Stimulated activated effector memory CD8-positive, alpha-beta T cell treated with anti-CD3 and anti-CD28 coated beads, Interleukin-12 subunit alpha, Interleukin-12 subunit beta, amount 100 ng/mL, for 72 hours (primary cell): ENCODE data around the gene ATP10A.

ENCODE experiments used
- ATAC-seq: fragments of 150-1000 bp; cut with Tn5 transposase; 2 replicates; pipeline ENCODE4 v1.10.0; 2021
- DNase-seq, 2 donors: peaks; one replicate each; pipeline ENCODE4 v3.0.0; 2021 to 2022; ENCODE audit warnings: low spot score in 2 of 2
- H3K27ac Mint-ChIP-seq: one replicate; pipeline ENCODE4 v1.8.0; 2022; ENCODE audit warnings: mild to moderate bottlenecking, mixed read lengths
- H3K36me3 Mint-ChIP-seq: one replicate; pipeline ENCODE4 v1.8.0; 2022; ENCODE audit warnings: mild to moderate bottlenecking, mixed read lengths
- H3K4me1 Mint-ChIP-seq: one replicate; pipeline ENCODE4 v1.8.0; 2022; ENCODE audit warnings: mixed read lengths
- H3K4me3 Mint-ChIP-seq: one replicate; pipeline ENCODE4 v1.8.0; 2022; ENCODE audit warnings: mild to moderate bottlenecking, mixed read lengths
- H3K9me3 Mint-ChIP-seq: one replicate; pipeline ENCODE4 v1.8.0; 2022; ENCODE audit warnings: mixed read lengths

Gene ATP10A

GRCh38 chr15:25852027-25852426, 11.1 kb downstream of the ATP10A start:
- Mint-ChIP-seq H3K27ac (peak overlapping the region; percentile 33), H3K4me1 (peaks cover 85% of the 10 kb centered on the region), H3K9me3 (no peaks in the 10 kb centered on the region), H3K4me3 (peak overlapping the region; percentile 35), H3K36me3 (peaks cover 23% of the 10 kb centered on the region)
- DNase-seq (no peak), ATAC-seq (no peak)

DNA sequence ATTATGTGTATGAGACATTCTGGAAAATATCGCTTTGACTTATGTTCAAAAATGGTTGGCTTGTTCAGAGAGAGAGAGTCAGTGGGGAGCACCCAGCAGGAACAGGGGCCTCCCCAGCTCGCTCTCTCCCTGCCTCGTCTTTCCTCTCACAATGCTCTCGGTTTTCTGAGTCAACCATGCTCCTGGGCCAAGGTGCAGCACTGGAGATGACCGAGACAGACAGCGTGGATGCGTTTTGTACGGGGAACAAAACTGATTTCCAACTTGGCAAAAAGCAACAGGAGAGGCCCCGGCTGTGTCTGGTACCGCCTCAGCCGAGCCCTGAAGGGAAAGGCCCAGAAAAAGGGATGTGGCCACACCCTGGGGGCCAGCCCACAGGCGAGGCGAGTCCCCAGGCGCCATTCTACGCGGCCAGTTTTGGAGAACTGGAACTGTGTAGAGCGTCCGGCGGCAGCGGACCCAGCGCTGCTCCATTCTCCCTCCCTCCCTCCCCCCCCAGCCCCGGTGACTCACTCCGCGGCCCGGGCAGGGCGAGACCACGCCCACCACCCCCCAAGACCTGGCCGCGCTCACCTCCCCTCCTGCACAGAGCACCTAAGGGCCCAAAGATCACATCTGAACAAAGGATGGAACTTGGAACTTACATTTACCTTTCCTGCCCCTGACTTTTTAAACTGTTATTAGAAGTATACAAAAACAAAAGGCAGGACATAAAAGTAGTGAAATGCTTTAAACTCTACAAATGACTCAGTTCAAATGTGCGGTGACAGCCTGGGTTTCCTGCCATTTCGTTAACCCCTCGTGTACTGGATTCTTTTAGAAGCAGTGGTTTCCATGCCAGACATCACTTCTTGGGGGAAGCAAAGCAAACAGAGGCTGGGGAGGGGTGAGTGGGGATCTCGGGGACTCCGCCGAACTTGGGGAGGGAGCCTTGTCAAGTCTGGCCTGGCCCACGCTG, 12.7 kb downstream of the ATP10A start:
- Mint-ChIP-seq H3K36me3 (peaks cover 14% of the 10 kb centered on the region), H3K4me3 (peak overlapping the region; percentile 74), H3K27ac (peak overlapping the region; percentile 97), H3K4me1 (peaks cover 84% of the 10 kb centered on the region), H3K9me3 (no peaks in the 10 kb centered on the region)
- peak; percentile 85 for ATAC-seq
- DNase-seq, result peak; percentile 36 to 79

DNA sequence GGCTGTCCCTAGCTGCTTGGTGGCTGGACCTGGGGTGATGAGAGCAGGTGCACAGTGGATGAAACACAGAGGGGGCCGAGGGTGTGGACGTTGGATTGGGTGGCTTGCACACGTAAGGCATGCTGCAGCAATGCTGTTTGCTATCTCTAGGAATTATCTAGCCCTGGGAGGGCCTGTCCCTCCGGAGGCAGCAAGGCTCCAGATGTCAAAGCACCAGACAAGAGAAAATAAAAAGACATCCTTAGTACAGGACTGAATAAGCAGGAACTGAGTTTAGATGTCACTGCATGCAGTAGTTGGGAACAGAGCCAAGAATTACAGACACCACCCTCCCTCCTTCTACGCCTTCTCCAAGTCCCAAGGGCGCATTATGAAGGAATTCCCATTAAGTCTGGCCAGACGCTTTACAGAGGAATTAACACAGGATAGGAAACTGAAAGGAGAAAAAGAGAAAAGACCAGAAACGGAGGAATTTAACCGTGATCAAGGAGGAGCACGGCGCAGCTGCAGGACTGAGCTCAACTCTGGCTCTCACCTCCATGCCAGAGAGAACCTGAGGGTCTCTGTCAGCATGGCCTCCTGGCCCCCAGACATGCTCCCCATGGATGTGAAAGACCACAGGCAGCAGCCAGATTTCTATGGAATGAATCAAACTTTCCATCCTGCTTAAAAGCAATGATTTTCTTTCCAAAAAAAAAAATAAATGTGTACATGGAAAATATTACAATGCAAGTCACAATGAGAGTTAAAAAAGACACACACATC, 13.8 kb downstream of the ATP10A start:
- no peak for DNase-seq
- H3K4me3 Mint-ChIP-seq, result peak overlapping the region; percentile 74
- peak overlapping the region; percentile 97 for H3K27ac Mint-ChIP-seq
- H3K36me3 Mint-ChIP-seq, result peaks cover 5% of the 10 kb centered on the region
- no peaks in the 10 kb centered on the region for H3K9me3 Mint-ChIP-seq
- no peak for ATAC-seq
- peaks cover 82% of the 10 kb centered on the region for H3K4me1 Mint-ChIP-seq

DNA sequence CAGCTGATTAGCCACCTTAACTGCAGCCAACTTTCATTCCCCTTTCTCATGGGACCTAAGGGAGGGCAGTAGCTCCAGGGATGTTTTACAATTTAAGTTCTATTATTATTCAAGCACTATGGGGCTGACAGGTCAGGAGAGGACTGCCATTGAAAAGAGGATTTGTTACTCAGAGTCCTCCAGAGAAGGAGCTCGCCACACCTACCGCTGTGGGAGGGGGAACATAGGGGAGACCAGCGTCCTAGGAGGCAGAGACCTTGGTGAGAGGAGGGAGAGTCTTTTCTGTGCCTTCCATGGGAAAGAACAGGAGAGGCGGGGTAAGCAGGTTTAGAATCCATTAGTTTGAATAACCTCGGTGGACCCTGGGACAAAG, 14.4 kb downstream of the ATP10A start:
- DNase-seq (no peak), ATAC-seq (no peak)
- Mint-ChIP-seq H3K36me3 (peaks cover 5% of the 10 kb centered on the region), H3K4me1 (peaks cover 77% of the 10 kb centered on the region), H3K4me3 (peak overlapping the region; percentile 74), H3K27ac (peak overlapping the region; percentile 97), H3K9me3 (no peaks in the 10 kb centered on the region)

GRCh38 chr15:25848325-25848724, 14.8 kb downstream of the ATP10A start:
- no peak for ATAC-seq
- H3K9me3 Mint-ChIP-seq, result no peaks in the 10 kb centered on the region
- DNase-seq, result no peak
- H3K36me3 Mint-ChIP-seq, result peaks cover 5% of the 10 kb centered on the region
- H3K4me1 Mint-ChIP-seq, result peaks cover 73% of the 10 kb centered on the region
- peak overlapping the region; percentile 97 for H3K27ac Mint-ChIP-seq
- peak overlapping the region; percentile 74 for H3K4me3 Mint-ChIP-seq

- H3K27ac Mint-ChIP-seq, result peak overlapping the region; percentile 72
- no peaks in the 10 kb centered on the region for H3K9me3 Mint-ChIP-seq
- ATAC-seq, result no peak
- H3K4me3 Mint-ChIP-seq, result no peak overlapping the region
- H3K36me3 Mint-ChIP-seq, result peaks cover 5% of the 10 kb centered on the region
- peaks cover 61% of the 10 kb centered on the region for H3K4me1 Mint-ChIP-seq
- no peak for DNase-seq
Measured at GRCh38 chr15:25847051-25847450, 16.1 kb downstream of the ATP10A start.

GRCh38 chr15:25846377-25846776, 16.8 kb downstream of the ATP10A start:
- no peak for DNase-seq

GRCh38 chr15:25844981-25845680, 18.0 kb downstream of the ATP10A start:
- DNase-seq (no peak), ATAC-seq (no peak)
- peaks cover 44% of the 10 kb centered on the region for H3K4me1 Mint-ChIP-seq
- H3K36me3 Mint-ChIP-seq, result peaks cover 5% of the 10 kb centered on the region
- no peaks in the 10 kb centered on the region for H3K9me3 Mint-ChIP-seq
- no peak overlapping the region for H3K27ac Mint-ChIP-seq
- H3K4me3 Mint-ChIP-seq, result peak overlapping the region; percentile 34

More at GRCh38 chr15:25846377-25846776, 16.8 kb downstream of the ATP10A start:
- ATAC-seq, result peak; percentile 61
- H3K36me3 Mint-ChIP-seq, result peaks cover 5% of the 10 kb centered on the region
- peak overlapping the region; percentile 54 for H3K27ac Mint-ChIP-seq
- peak overlapping the region; percentile 34 for H3K4me3 Mint-ChIP-seq
- H3K4me1 Mint-ChIP-seq, result peaks cover 54% of the 10 kb centered on the region
- no peaks in the 10 kb centered on the region for H3K9me3 Mint-ChIP-seq

GRCh38 chr15:25844542-25844941, 18.6 kb downstream of the ATP10A start:
- no peak for DNase-seq
- Mint-ChIP-seq H3K27ac (no peak overlapping the region), H3K4me3 (no peak overlapping the region), H3K36me3 (peaks cover 5% of the 10 kb centered on the region), H3K4me1 (peaks cover 38% of the 10 kb centered on the region), H3K9me3 (no peaks in the 10 kb centered on the region)
- no peak for ATAC-seq

- no peaks in the 10 kb centered on the region for H3K9me3 Mint-ChIP-seq
- peaks cover 5% of the 10 kb centered on the region for H3K36me3 Mint-ChIP-seq
- no peak overlapping the region for H3K27ac Mint-ChIP-seq
- no peak for DNase-seq
- peaks cover 33% of the 10 kb centered on the region for H3K4me1 Mint-ChIP-seq
- H3K4me3 Mint-ChIP-seq, result no peak overlapping the region
- no peak for ATAC-seq
Measured at GRCh38 chr15:25844076-25844475, 19.1 kb downstream of the ATP10A start.

- peaks cover 21% of the 10 kb centered on the region for H3K4me1 Mint-ChIP-seq
Measured at GRCh38 chr15:25839638-25840156, 23.4 kb downstream of the ATP10A start.

GRCh38 chr15:25838871-25839195, 24.3 kb downstream of the ATP10A start:
- H3K27ac Mint-ChIP-seq, result no peak overlapping the region
- no peaks in the 10 kb centered on the region for H3K9me3 Mint-ChIP-seq
- no peak for ATAC-seq
- H3K36me3 Mint-ChIP-seq, result no peaks in the 10 kb centered on the region
- no peak overlapping the region for H3K4me3 Mint-ChIP-seq
- H3K4me1 Mint-ChIP-seq, result peaks cover 21% of the 10 kb centered on the region
- peak in 1 of 2 donors; percentile 6 for DNase-seq

More at GRCh38 chr15:25839638-25840156, 23.4 kb downstream of the ATP10A start:
- Mint-ChIP-seq H3K4me3 (no peak overlapping the region), H3K27ac (no peak overlapping the region), H3K36me3 (no peaks in the 10 kb centered on the region), H3K9me3 (no peaks in the 10 kb centered on the region)
- no peak for ATAC-seq
- DNase-seq, result peak in 1 of 2 donors; percentile 10

DNA sequence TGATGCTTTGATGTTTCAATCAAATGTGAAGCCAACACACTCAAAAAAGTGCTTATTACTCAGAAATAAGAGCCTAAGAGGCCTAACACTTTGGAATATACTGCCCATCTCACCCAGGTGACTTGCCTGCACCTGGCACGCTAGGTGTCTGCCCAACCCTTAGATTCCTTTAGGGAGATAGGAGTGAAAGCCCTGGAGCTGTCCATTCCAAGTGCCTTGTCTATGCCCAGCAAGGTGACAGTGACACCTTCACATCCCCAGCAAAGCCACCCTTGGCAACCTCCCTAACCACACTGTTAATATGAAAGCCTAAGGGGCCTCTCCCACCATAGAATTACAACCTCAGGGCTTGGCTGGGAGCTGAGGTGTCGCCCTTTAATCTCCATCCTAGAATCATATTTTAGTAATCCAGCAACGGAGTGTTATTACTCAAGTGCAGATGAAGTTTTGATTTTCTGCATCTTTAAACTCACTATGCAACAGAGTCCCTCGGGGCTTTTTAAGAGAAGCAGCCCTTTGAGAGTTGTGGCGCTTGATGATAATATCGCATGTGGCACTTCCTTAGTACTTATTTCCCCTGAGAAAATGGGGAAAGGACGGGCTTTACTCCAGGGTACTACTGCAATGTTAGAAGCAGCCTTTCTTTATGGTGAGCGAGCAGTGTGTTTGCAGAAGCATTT, 24.8 kb downstream of the ATP10A start:
- H3K4me3 Mint-ChIP-seq, result no peak overlapping the region
- DNase-seq, result peak in 1 of 2 donors; percentile 38
- peaks cover 21% of the 10 kb centered on the region for H3K4me1 Mint-ChIP-seq
- H3K9me3 Mint-ChIP-seq, result no peaks in the 10 kb centered on the region
- H3K27ac Mint-ChIP-seq, result no peak overlapping the region
- no peaks in the 10 kb centered on the region for H3K36me3 Mint-ChIP-seq
- ATAC-seq, result peak; percentile 36

DNA sequence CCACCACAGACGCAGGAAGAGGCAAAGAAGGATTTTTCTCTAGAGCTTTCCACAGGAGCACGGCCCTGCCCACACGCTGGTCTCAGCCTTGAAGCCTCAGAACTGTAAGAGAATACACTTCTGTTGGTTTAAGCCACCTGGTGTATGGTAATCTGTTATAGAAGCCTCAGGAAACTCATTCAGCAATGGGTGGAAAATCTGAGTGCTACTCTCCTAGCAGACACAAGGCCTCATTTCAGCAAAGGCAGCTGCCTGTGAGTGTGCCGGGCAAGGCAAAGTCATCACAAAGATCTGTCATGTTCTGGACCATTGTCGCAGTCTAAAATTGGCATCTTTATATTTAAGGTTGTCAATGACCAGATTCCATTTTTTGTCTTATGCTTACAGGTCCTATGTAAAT, 31.0 kb downstream of the ATP10A start:
- DNase-seq (peak in 1 of 2 donors; percentile 33), ATAC-seq (peak; percentile 44)
- Mint-ChIP-seq H3K4me1 (peaks cover 32% of the 10 kb centered on the region), H3K36me3 (no peaks in the 10 kb centered on the region), H3K4me3 (no peak overlapping the region), H3K27ac (no peak overlapping the region), H3K9me3 (peaks cover 4% of the 10 kb centered on the region)
